Sigmoid colon (tissue), 7 donors: ENCODE data around the gene SSR3. TPM values are rescaled to one million over a fixed set of nuclear protein-coding genes. Genes with fewer than 3 reads are reported as not detected.

ENCODE experiments used
- DNase-seq: peaks from one replicate; pipeline ENCODE4 v3.0.0-alpha.2; 2019
- H3K27ac ChIP-seq, 4 donors: fragments of 200-600 bp; sonication (generic); one replicate each; pipeline ENCODE4 v1.5.1; 2016 to 2019; ENCODE audit warnings: mild to moderate bottlenecking in 1 of 4
- H3K27me3 ChIP-seq, 3 donors: fragments of 200-600 bp; sonication (generic); one replicate each; pipeline ENCODE4 v1.5.1; 2019; ENCODE audit warnings: mild to moderate bottlenecking in 1 of 3
- H3K36me3 ChIP-seq, 4 donors: fragments of 200-600 bp; sonication (generic); one replicate each; pipeline ENCODE4 v1.5.1; 2016 to 2019
- H3K4me1 ChIP-seq, 4 donors: fragments of 200-600 bp; sonication (generic); one replicate each; pipeline ENCODE4 v1.5.1; 2017 to 2019
- H3K4me3 ChIP-seq, 4 donors: fragments of 200-600 bp; sonication (generic); one replicate each; pipeline ENCODE4 v1.5.1; 2017 to 2019; ENCODE audit warnings: mild to moderate bottlenecking in 2 of 4, moderate library complexity in 1 of 4
- H3K9me3 ChIP-seq, 4 donors: fragments of 200-600 bp in 3 of 4; sonication (generic) in 3 of 4; one replicate each; pipeline versions ENCODE4 v1.5.1 to v1.6.1; 2013 to 2019
- CTCF ChIP-seq, 4 experiments: fragments of 450-650 bp in 3 of 4; fragments of 200-600 bp in 1 of 4; IDR thresholded peaks; one replicate each; pipeline ENCODE4 v1.5.1; 2016 to 2019; ENCODE audit warnings: antibody characterized with exemption in 4 of 4, mild to moderate bottlenecking in 3 of 4, moderate library complexity in 2 of 4
- EP300 ChIP-seq, 4 donors: sonication (generic); formaldehyde crosslinking; IDR thresholded peaks; one replicate each; pipeline ENCODE4 v1.6.1; 2017; ENCODE audit warnings: antibody characterized with exemption in 4 of 4
- POLR2A ChIP-seq, 2 donors: fragments of 450-650 bp; IDR thresholded peaks; one replicate each; pipeline ENCODE4 v1.6.1; 2016; ENCODE audit warnings: antibody characterized with exemption in 2 of 2, mild to moderate bottlenecking in 2 of 2, moderate library complexity in 2 of 2
- POLR2AphosphoS5 ChIP-seq, 4 donors: sonication (generic); formaldehyde crosslinking; IDR thresholded peaks; one replicate each; pipeline ENCODE4 v1.6.1; 2017; ENCODE audit warnings: antibody characterized with exemption in 4 of 4
- WGBS, 2 donors: extraction: QIAGEN DNeasy Blood & Tissue Kit; methylation state at CpG; one replicate each; pipeline ENCODE4 v1.1.7; 2013; 5-methylcytosine and 5-hydroxymethylcytosine counted together
- intact Hi-C: fragments of 100-400 bp; cut with DNase I; formaldehyde crosslinking; loops from one replicate; pipeline ENCODE4 v1.15.1; 2023
- polyA plus RNA-seq, 3 donors: library from polyadenylated mRNA; stranded (reverse); fragments of 200-250 nt; gene quantifications; one replicate each; pipeline ENCODE4 v1.2.3, GENCODE V29; 2013
- total RNA-seq, 4 donors: library from RNA; depleted of rRNA; stranded (reverse); fragments of >200 nt; gene quantifications; one replicate each; pipeline ENCODE4 v1.1.0, GENCODE V29; 2016
- donor health status: healthy with polysubstance abuse.
- donor health status: Bipolar disorder and iron deficiency.
- donor health status: healthy.

The SSR3 gene
- total and polyA plus RNA-seq, 7 donors = 59.2 to 113 (median 86.7) TPM

- peak overlapping the region in 1 of 4 donors; percentile 10 for H3K27ac ChIP-seq
Observed at GRCh38 chr3:156518726-156519125, 36.2 kb downstream of the SSR3 start.

GRCh38 chr3:156516961-156517360, 38.0 kb downstream of the SSR3 start:
- 59 to 76% methylated on average over 1 of the region's 1 CpG for WGBS, 2 donors
- TF ChIP-seq POLR2AphosphoS5 (IDR thresholded peaks at IDR 0.05) (no peak), CTCF (IDR thresholded peaks at IDR 0.05) (no peak), POLR2A (IDR thresholded peaks at IDR 0.05) (no peak), EP300 (IDR thresholded peaks at IDR 0.05) (no peak)
- Histone ChIP-seq H3K9me3 (no peaks in the 10 kb centered on the region), H3K27me3 (no peaks in the 10 kb centered on the region), H3K36me3 (no peaks in the 10 kb centered on the region), H3K4me1 (peaks cover 0 to 27% (median 18%) of the 10 kb centered on the region in 4 donors), H3K27ac (peak overlapping the region in 3 of 4 donors; percentile 25 to 50 (median 35)), H3K4me3 (no peak overlapping the region)
- intact Hi-C loops = no loop called here
- DNase-seq = no peak

More at GRCh38 chr3:156518726-156519125, 36.2 kb downstream of the SSR3 start:
- TF ChIP-seq POLR2AphosphoS5 (IDR thresholded peaks at IDR 0.05) (peak in 1 of 4 donors; percentile 27), EP300 (IDR thresholded peaks at IDR 0.05) (no peak)
- Histone ChIP-seq H3K9me3 (no peaks in the 10 kb centered on the region), H3K27me3 (no peaks in the 10 kb centered on the region), H3K4me3 (no peak overlapping the region), H3K36me3 (no peaks in the 10 kb centered on the region), H3K4me1 (peaks cover 0 to 27% (median 18%) of the 10 kb centered on the region in 4 donors)
- intact Hi-C loops = no loop called here
- DNase-seq = no peak

GRCh38 chr3:156516284-156516683, 38.6 kb downstream of the SSR3 start:
- peaks cover 0 to 27% (median 18%) of the 10 kb centered on the region in 4 donors for H3K4me1 ChIP-seq
- intact Hi-C loops = no loop called here
- H3K9me3 ChIP-seq = no peaks in the 10 kb centered on the region
- no peak for DNase-seq
- H3K27ac ChIP-seq = peak overlapping the region in 3 of 4 donors; percentile 1 to 50 (median 35)
- H3K27me3 ChIP-seq = no peaks in the 10 kb centered on the region
- WGBS, 2 donors = 88 to 92% methylated on average over 3 of the region's 3 CpGs
- H3K4me3 ChIP-seq = no peak overlapping the region
- H3K36me3 ChIP-seq = no peaks in the 10 kb centered on the region
- TF ChIP-seq CTCF (IDR thresholded peaks at IDR 0.05) = no peak
- TF ChIP-seq POLR2A (IDR thresholded peaks at IDR 0.05) = no peak
- TF ChIP-seq EP300 (IDR thresholded peaks at IDR 0.05) = no peak
- no peak for TF ChIP-seq POLR2AphosphoS5 (IDR thresholded peaks at IDR 0.05)

GRCh38 chr3:156513619-156514018, 41.3 kb downstream of the SSR3 start:
- peaks cover 0 to 36% (median 19%) of the 10 kb centered on the region in 4 donors for H3K4me1 ChIP-seq
- intact Hi-C loops = no loop called here
- 32 to 62% methylated on average over 5 of the region's 5 CpGs for WGBS, 2 donors
- H3K9me3 ChIP-seq = no peaks in the 10 kb centered on the region
- no peak for DNase-seq
- no peak overlapping the region for H3K27ac ChIP-seq
- no peaks in the 10 kb centered on the region for H3K36me3 ChIP-seq
- no peaks in the 10 kb centered on the region for H3K27me3 ChIP-seq
- no peak overlapping the region for H3K4me3 ChIP-seq
- TF ChIP-seq POLR2A (IDR thresholded peaks at IDR 0.05) (no peak), EP300 (IDR thresholded peaks at IDR 0.05) (no peak), POLR2AphosphoS5 (IDR thresholded peaks at IDR 0.05) (no peak)

- Histone ChIP-seq H3K9me3 (no peaks in the 10 kb centered on the region), H3K27ac (no peak overlapping the region), H3K4me3 (no peak overlapping the region), H3K36me3 (no peaks in the 10 kb centered on the region), H3K27me3 (no peaks in the 10 kb centered on the region), H3K4me1 (peaks cover 0 to 31% (median 9%) of the 10 kb centered on the region in 4 donors)
- no peak for DNase-seq
- intact Hi-C loops = no loop called here
- 61 to 67% methylated on average over 2 of the region's 2 CpGs for WGBS, 2 donors
- no peak for TF ChIP-seq CTCF (IDR thresholded peaks at IDR 0.05)
Observed at GRCh38 chr3:156511987-156512677, 42.8 kb downstream of the SSR3 start.
